GM12878 (cell line): ENCODE data around the gene MRPS25.

Experiments
- CTCF ChIP-seq, 3 experiments: IDR thresholded peaks in 2 of 3; conservative IDR thresholded peaks in 1 of 3; 2 replicates each; pipeline ENCODE4 v1.5.1; 2011; ENCODE audit warnings: low read depth in 3 of 3, low read length in 3 of 3, mild to moderate bottlenecking in 3 of 3, control low read depth in 2 of 3, moderate library complexity in 2 of 3, inconsistent platforms in 1 of 3, mixed read lengths in 1 of 3; ENCODE audit not compliant: control insufficient read depth in 2 of 3, insufficient read depth in 1 of 3; ENCODE audit errors: extremely low read depth in 1 of 3
- EZH2 ChIP-seq: IDR thresholded peaks from 2 replicates; pipeline ENCODE4 v1.6.1; 2012; ENCODE audit warnings: low read depth, mild to moderate bottlenecking, control low read depth, inconsistent platforms, low read length, borderline replicate concordance; ENCODE audit not compliant: control insufficient read depth
- FOXK2 ChIP-seq: fragments of 450-650 bp; IDR thresholded peaks from 2 replicates; pipeline ENCODE4 v1.6.1; 2017; ENCODE audit warnings: mild to moderate bottlenecking, moderate library complexity
- MXI1 ChIP-seq: fragments of 150-350 bp; IDR thresholded peaks from 2 replicates; pipeline ENCODE4 v1.6.1; 2011; ENCODE audit warnings: low read depth, mild to moderate bottlenecking, inconsistent platforms, low read length, improper control_type of control experiment
- SKIL ChIP-seq: fragments of 450-650 bp; IDR thresholded peaks from 2 replicates; pipeline ENCODE4 v1.6.1; 2017; ENCODE audit warnings: mild to moderate bottlenecking, low read depth, inconsistent platforms; ENCODE audit not compliant: poor library complexity, severe bottlenecking

- TF ChIP-seq CTCF (IDR thresholded peaks at IDR 0.05 in 2 of 3, conservative IDR thresholded peaks at IDR 0.05 in 1 of 3; ENCODE audit: control insufficient read depth in 2 of 3, extremely low read depth in 1 of 3, insufficient read depth in 1 of 3, low read depth in 3 of 3, low read length in 3 of 3) (no peak), MXI1 (no peak), EZH2 (no peak), SKIL (no peak), FOXK2 (no peak)
These were observed 41.4 kb downstream of the MRPS25 start for GRCh38 chr3:15023719-15024118.
